Muscle layer of duodenum (tissue), 2 donors: ENCODE data around the gene LRRC8C.

Source experiments
- H3K27ac ChIP-seq: one replicate; pipeline ENCODE4 v1.7.0; 2013; ENCODE audit warnings: mild to moderate bottlenecking, low read length
- H3K27me3 ChIP-seq: one replicate; pipeline ENCODE4 v1.7.0; 2013; ENCODE audit warnings: low read depth, mild to moderate bottlenecking, control low read depth, low read length
- H3K36me3 ChIP-seq, 2 donors: one replicate each; pipeline ENCODE4 v1.7.0; 2013; ENCODE audit warnings: low read length in 2 of 2, control low read depth in 1 of 2, mild to moderate bottlenecking in 1 of 2; ENCODE audit not compliant: insufficient read depth in 2 of 2, control insufficient read depth in 1 of 2
- H3K4me1 ChIP-seq, 2 donors: one replicate each; pipeline ENCODE4 v1.7.0; 2013; ENCODE audit warnings: low read length in 2 of 2, mild to moderate bottlenecking in 2 of 2, control low read depth in 1 of 2, moderate library complexity in 1 of 2; ENCODE audit not compliant: insufficient read depth in 2 of 2, control insufficient read depth in 1 of 2
- H3K4me3 ChIP-seq, 2 donors: one replicate each; pipeline ENCODE4 v1.7.0; 2013; ENCODE audit warnings: low read length in 2 of 2, low read depth in 1 of 2, mild to moderate bottlenecking in 1 of 2
- H3K9me3 ChIP-seq, 2 donors: one replicate each; pipeline ENCODE4 v1.7.0; 2013; ENCODE audit warnings: low read length in 2 of 2, control low read depth in 1 of 2, mild to moderate bottlenecking in 1 of 2; ENCODE audit not compliant: control insufficient read depth in 1 of 2
- donor health status: healthy.

Gene LRRC8C

DNA sequence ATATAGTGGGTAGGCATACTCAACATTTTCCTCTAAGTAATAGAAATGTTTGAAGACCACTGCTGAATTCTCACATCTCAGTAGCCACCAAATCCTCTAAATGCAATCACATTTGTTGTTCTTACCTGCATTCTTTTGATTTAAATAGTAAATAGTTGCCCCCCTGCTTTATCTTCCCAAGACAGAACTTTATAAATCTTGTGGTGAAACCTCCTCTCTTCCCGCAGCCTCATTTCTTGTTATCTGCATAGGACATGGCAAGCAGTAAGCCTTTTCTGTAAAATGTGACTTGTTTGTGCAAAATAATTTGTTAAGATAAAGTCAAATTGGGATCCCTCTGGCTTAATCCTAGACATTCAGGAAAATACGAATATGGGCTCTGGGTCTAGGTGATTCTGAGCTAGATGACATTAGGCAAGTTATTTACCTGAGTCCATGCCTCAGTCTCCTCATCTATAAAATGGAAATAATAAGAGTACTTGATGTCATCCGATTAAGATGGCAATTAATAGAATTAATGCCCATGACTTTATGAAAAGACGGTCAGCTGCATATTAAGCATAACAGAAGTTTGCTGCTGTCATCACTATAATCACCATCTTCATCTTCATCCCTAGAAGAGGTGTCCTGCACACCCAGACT lies 77.7 kb downstream of the LRRC8C start:
- Histone ChIP-seq H3K36me3 (peaks cover 5 to 9% of the 10 kb centered on the region in 2 donors), H3K27me3 (no peaks in the 10 kb centered on the region), H3K4me1 (no peaks in the 10 kb centered on the region), H3K27ac (no peak overlapping the region), H3K9me3 (no peaks in the 10 kb centered on the region), H3K4me3 (no peak overlapping the region)

DNA sequence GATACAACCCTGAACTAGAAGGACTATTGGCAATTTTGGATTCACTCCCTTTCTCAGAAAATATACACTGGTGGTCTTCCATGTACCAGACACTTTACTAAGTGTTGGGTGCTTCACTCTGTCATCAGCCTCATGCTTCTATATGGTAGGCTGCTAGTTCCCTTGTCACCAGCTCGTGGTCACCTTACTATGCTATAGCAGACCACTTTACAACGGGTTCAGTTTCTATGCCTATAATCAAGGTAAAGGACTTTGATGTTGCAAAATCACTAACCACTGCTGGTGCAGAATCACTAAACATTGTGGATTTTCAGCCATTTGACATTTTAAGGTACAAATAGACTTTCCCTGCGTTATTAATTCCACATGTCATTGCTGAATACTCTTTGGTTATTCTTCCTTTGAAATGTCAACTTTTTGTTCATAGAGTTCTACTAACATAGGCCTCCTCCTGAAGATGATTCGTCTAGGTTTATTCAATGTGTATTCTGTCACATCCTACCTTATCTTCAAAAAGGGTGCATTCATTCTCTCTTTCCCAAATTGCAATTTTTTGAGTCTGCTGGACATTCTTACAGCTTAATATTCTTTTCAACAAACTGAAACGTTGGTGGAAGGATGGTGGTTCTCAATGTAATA lies 78.3 kb downstream of the LRRC8C start:
- Histone ChIP-seq H3K27me3 (no peaks in the 10 kb centered on the region), H3K36me3 (peaks cover 5 to 9% of the 10 kb centered on the region in 2 donors), H3K4me3 (no peak overlapping the region), H3K9me3 (no peaks in the 10 kb centered on the region), H3K4me1 (no peaks in the 10 kb centered on the region), H3K27ac (no peak overlapping the region)

DNA sequence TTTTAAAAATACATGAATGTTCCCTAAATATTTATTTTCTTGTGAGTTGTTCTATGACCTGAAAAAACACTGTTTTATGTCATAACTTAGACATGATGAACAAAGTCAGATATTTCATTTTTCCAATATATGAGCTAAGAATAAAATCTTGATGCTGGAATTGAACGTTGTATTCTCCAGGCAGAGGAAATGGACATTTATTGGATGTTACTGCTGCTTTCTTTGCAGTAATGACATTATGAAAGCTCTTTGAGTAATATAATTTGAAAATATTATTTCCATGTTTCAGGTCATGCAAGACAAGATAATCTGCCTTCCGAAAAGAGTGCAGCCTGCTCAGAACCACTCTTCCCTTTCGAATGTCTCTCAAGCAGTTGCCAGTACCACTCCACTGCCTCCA lies 79.5 kb downstream of the LRRC8C start:
- Histone ChIP-seq H3K27ac (no peak overlapping the region), H3K4me1 (no peaks in the 10 kb centered on the region), H3K36me3 (peaks cover 5 to 9% of the 10 kb centered on the region in 2 donors), H3K4me3 (no peak overlapping the region), H3K9me3 (no peaks in the 10 kb centered on the region), H3K27me3 (no peaks in the 10 kb centered on the region)

DNA sequence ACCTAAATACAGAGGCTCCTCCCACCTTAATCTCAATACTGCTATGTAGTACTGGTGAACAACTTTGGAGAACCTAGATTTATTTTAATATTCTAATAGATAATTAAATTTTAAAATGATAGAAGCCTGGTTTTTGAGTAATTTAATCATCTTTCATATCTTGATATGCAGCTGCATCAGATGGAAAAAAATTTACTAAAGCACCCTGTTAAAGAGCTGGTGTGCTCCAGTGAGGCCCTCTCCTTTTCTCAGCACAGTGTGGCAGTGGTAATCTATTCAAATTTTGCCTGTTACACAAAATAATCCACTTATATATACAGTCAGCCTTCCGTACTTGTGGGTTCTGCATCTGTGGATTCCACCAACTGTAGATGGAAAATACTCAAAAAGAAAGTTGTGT lies 82.8 kb downstream of the LRRC8C start:
- Histone ChIP-seq H3K27me3 (no peaks in the 10 kb centered on the region), H3K4me1 (peaks cover 5 to 6% of the 10 kb centered on the region in 2 donors), H3K36me3 (peaks cover 5 to 9% of the 10 kb centered on the region in 2 donors), H3K9me3 (no peaks in the 10 kb centered on the region), H3K4me3 (no peak overlapping the region), H3K27ac (no peak overlapping the region)

DNA sequence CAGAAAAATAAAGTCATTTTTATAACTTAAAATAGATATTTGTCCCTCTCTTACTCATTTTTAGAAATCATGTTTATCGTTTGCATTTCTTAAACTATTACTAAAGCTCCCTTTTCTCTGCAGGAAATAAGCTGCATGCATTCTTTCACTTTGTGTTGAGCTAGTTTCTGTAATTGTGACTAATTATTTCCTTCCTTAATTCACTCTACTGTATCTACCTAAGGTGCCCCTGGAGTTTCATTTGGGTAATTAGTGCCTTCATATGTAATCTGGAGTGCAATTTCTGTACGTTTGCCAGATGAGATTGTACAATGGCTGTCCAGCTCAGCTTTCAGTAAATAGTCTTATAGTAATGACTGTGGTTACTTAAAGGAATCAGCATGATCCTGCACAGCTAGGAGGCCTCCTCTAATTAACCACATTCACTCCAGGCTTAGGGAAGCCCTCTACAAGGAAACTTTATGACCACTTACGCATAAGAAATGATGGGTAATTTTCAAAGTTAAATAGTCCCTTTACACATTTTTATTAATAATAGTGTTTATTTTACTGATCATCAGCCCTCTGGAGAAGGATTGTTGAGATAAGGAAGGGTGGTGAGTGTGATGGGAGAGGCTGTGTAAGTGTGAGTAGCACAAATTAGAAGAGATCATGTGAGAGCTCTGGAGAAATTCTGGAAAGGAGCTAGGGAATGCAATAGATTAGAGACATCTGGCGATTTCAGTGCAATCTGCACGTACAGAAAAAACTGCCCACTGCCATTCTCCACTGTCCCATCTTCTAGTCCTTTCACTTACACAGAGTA lies 86.8 kb downstream of the LRRC8C start:
- no peak overlapping the region for H3K4me3 ChIP-seq
- H3K27ac ChIP-seq, result peak overlapping the region; percentile 30
- no peaks in the 10 kb centered on the region for H3K9me3 ChIP-seq
- H3K4me1 ChIP-seq, result peaks cover 5 to 13% of the 10 kb centered on the region in 2 donors
- no peaks in the 10 kb centered on the region for H3K27me3 ChIP-seq
- H3K36me3 ChIP-seq, result no peaks in the 10 kb centered on the region

DNA sequence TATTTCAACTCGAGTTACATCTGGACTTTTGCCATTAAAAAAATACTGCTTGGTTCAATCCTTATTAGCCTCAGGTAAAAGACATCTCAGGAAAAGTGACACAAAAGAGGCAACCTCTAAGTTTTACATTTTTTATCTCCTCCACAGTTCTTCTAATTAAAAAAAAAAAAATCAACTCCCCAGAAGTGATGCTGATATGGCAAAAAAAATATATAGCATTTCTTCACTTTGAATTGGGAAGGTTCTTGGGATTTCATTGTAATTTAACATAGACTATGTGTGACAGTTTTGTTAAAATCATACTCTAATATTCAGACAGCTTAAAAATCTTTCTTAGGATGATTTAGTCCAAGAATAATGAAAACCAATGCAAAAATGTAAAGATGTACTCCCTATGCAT lies 87.9 kb downstream of the LRRC8C start:
- H3K27me3 ChIP-seq, result no peaks in the 10 kb centered on the region
- H3K27ac ChIP-seq, result no peak overlapping the region
- peaks cover 5 to 13% of the 10 kb centered on the region in 2 donors for H3K4me1 ChIP-seq
- H3K4me3 ChIP-seq, result no peak overlapping the region
- no peaks in the 10 kb centered on the region for H3K9me3 ChIP-seq
- H3K36me3 ChIP-seq, result no peaks in the 10 kb centered on the region

DNA sequence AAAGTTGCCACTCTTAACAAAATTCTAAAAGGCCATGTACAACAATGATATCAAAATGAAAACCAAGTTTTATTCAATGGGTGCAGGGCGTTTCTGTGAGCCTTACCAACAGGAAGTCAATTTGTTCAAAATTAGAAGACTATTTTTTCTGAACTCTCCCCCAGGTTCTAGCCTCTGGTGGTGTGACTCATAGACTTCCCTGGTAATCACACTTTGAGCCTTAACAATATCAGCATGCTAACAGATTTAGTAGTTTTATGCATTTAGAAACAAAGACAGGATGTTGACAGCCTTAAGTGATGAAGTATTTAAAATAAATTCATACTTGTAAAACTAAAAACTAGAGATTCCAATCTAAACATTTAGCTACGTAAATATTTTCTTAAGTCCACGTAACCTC lies 88.4 kb downstream of the LRRC8C start:
- H3K4me1 ChIP-seq, result peaks cover 5 to 13% of the 10 kb centered on the region in 2 donors
- no peak overlapping the region for H3K27ac ChIP-seq

DNA sequence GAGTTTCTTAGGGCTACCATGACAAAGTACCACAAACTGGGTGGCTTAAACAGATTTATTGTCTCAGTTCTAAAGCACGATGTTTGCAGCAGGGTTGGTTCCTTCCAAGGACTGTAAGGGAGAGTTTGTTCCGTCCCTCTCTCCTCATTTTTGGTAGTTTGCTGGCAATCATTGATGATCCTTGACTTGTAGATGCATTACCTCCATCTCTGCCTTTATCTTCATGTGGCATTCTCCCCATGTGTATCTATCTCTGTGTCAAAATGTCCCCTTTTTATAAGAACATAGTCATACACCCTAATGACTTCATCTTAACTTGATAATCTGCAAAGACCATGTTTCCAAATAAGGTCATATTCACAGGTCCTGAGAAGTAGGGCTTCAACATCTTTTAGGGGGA lies 90.2 kb downstream of the LRRC8C start:
- Histone ChIP-seq H3K27ac (no peak overlapping the region), H3K36me3 (no peaks in the 10 kb centered on the region), H3K27me3 (no peaks in the 10 kb centered on the region), H3K4me1 (peaks cover 5 to 13% of the 10 kb centered on the region in 2 donors), H3K9me3 (no peaks in the 10 kb centered on the region), H3K4me3 (no peak overlapping the region)

More for the DNA sequence above, 88.4 kb downstream of the LRRC8C start:
- Histone ChIP-seq H3K27me3 (no peaks in the 10 kb centered on the region), H3K36me3 (no peaks in the 10 kb centered on the region), H3K4me3 (no peak overlapping the region), H3K9me3 (no peaks in the 10 kb centered on the region)

DNA sequence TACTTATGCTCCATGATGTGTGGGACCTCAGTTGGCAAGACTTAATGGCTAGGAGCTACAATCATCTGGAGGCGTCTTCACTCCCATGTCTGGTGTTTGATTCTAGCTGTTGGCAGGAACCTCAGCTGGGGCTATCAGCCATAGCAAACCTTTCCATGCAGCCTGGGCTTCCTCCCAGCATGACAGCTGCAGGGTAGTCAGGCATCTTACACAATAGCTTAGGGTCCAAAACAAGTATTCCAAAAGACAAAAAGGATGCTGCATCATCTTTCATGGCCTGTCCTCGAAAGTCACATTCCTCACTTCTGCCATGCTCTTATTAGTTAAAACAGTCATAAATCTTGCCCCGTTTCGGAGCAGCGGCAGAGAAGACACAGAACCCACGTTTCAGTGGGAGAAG lies 90.9 kb downstream of the LRRC8C start:
- Histone ChIP-seq H3K4me1 (peaks cover 5 to 13% of the 10 kb centered on the region in 2 donors), H3K27ac (no peak overlapping the region)

DNA sequence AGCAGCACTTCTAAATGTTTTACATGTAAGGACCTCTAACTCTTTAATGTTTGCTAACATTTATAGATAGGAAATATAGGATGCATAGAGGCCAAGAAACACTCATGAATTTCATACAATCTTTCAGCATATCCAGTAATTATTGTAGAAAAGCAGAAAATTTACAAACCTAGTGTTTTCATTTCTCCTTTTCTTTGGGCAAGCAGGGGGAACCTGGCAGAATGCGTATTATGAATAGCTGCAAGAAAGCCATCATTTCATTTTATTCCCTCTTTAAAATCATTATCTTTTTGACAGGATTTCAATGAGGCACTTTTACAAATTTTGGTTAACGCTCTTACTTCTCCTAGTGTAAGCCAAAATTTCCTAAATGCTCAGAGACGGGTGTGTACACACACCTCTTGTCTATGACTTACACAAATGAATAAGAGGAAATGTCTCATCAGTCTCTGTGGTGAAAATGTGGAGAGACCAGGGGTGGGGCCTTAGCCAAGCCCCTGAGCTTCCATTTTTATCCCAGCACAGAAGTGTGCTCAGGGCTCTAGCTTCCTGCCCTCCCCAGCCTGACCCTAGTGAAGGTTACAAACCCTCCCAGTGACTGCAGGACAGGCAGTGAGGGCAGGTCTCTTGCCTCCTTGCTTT lies 91.6 kb downstream of the LRRC8C start:
- Histone ChIP-seq H3K4me1 (peaks cover 4 to 13% of the 10 kb centered on the region in 2 donors), H3K9me3 (no peaks in the 10 kb centered on the region), H3K4me3 (no peak overlapping the region), H3K27me3 (no peaks in the 10 kb centered on the region), H3K36me3 (no peaks in the 10 kb centered on the region), H3K27ac (peak overlapping the region; percentile 22)

More for the DNA sequence above, 90.9 kb downstream of the LRRC8C start:
- Histone ChIP-seq H3K27me3 (no peaks in the 10 kb centered on the region), H3K36me3 (no peaks in the 10 kb centered on the region), H3K9me3 (no peaks in the 10 kb centered on the region), H3K4me3 (no peak overlapping the region)

DNA sequence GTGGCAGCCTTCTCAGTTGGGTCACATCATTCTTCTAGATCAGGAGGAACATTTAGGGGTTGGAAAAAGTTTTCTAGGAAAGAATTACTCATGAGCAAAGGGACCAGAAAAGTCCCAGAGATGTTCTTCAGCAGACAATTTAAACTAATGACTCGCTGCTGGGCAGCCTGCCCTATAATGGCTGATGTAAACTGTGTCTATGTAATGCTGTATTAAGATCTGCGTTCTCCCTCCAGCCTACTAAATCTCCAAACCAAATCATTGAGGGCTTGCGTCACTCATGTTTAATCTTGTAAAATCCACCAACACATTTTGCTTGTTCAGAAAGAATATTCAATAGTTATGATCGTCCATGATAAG lies 92.1 kb downstream of the LRRC8C start:
- Histone ChIP-seq H3K27ac (peak overlapping the region; percentile 22), H3K9me3 (no peaks in the 10 kb centered on the region), H3K4me3 (no peak overlapping the region), H3K4me1 (peaks cover 0 to 11% of the 10 kb centered on the region in 2 donors), H3K36me3 (no peaks in the 10 kb centered on the region), H3K27me3 (no peaks in the 10 kb centered on the region)
